ENCODE results near the gene ALOX12B. TPM values are rescaled to one million over a fixed set of nuclear protein-coding genes. Genes with fewer than 3 reads are reported as not detected.

Gene ALOX12B
- total and polyA plus RNA-seq, 2 of the 13 experiments (the other 11 are each of a cell fraction or from before 2014, with no cell fraction given) = 0.13 TPM; not detected in 1

DNA sequence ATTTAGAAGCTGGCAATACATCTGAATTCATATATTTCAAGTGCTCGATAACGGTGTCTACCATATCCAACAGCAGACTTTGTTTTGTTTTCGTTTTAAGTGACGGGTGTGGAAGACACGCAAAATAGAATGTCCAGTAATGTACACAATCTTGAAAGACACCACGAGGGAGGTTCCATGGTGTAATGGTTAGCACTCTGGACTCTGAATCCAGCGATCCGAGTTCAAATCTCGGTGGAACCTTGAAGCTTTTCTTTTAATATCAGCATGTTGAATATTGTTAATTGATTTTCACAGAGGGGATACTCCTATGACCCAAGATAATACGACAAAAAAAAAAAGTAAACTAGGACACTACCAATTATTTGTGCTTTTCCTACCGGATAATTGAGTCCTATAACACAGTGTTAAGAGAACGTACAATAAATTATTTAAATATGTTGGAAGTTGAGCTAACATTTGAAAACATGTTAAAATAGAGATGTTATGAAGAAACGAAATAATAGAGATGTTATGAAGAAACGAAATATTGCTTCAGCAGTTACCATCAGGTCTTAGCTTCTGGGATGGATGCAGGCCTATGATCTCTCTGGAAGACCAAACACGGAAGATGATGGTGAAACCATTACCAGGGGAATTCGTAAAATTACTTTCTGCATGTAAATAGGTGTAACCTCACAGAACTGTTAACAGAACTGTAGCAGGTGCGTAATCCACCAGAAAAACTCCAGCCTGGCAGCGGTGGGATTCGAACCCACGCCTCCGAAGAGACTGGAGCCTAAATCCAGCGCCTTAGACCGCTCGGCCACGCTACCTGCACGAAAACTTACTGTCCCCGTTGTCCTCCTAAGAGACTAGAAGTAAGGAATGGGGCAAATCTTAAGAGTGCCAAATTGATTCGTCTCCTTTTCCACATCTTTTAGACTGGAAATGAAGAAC lies 32.3 kb upstream of the ALOX12B start (continued):
- TF ChIP-seq, protein P1, sequence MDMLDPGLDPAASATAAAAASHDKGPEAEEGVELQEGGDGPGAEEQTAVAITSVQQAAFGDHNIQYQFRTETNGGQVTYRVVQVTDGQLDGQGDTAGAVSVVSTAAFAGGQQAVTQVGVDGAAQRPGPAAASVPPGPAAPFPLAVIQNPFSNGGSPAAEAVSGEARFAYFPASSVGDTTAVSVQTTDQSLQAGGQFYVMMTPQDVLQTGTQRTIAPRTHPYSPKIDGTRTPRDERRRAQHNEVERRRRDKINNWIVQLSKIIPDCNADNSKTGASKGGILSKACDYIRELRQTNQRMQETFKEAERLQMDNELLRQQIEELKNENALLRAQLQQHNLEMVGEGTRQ (IDR thresholded peaks at IDR 0.05; ENCODE audit: low read depth, low read length) = no peak
- TF ChIP-seq, protein P1 (CRISPR knock-in tag; IDR thresholded peaks at IDR 0.05; ENCODE audit: borderline replicate concordance) = no peak
- peak; percentile 36; the same call in 1 of the 2 replicates for TF ChIP-seq SALL1 (CRISPR knock-in tag; IDR thresholded peaks at IDR 0.05)
- TF ChIP-seq CBX5 (CRISPR knock-in tag; IDR thresholded peaks at IDR 0.05; ENCODE audit: borderline replicate concordance) = peak; percentile 62; the same call in 1 of the 2 replicates
- no peak for TF ChIP-seq STAG1 (CRISPR knock-in tag; IDR thresholded peaks at IDR 0.05)
- TF ChIP-seq, protein P2, sequence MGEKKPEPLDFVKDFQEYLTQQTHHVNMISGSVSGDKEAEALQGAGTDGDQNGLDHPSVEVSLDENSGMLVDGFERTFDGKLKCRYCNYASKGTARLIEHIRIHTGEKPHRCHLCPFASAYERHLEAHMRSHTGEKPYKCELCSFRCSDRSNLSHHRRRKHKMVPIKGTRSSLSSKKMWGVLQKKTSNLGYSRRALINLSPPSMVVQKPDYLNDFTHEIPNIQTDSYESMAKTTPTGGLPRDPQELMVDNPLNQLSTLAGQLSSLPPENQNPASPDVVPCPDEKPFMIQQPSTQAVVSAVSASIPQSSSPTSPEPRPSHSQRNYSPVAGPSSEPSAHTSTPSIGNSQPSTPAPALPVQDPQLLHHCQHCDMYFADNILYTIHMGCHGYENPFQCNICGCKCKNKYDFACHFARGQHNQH (CRISPR knock-in tag; IDR thresholded peaks at IDR 0.05) = peak; percentile 31
- TF ChIP-seq GZF1 (CRISPR knock-in tag; IDR thresholded peaks at IDR 0.05) = no peak
- no peak for TF ChIP-seq RFX1 (IDR thresholded peaks at IDR 0.05)
- no peak for TF ChIP-seq ZNF570 (CRISPR knock-in tag; IDR thresholded peaks at IDR 0.05; ENCODE audit: borderline replicate concordance)
- peak; percentile 30 for TF ChIP-seq SKI (IDR thresholded peaks at IDR 0.05; ENCODE audit: partially characterized antibody)
- TF ChIP-seq ZMYM2 (CRISPR knock-in tag; IDR thresholded peaks at IDR 0.05) = no peak
- TF ChIP-seq HOXA7 (CRISPR knock-in tag; IDR thresholded peaks at IDR 0.05) = no peak
- TF ChIP-seq, protein P3, sequence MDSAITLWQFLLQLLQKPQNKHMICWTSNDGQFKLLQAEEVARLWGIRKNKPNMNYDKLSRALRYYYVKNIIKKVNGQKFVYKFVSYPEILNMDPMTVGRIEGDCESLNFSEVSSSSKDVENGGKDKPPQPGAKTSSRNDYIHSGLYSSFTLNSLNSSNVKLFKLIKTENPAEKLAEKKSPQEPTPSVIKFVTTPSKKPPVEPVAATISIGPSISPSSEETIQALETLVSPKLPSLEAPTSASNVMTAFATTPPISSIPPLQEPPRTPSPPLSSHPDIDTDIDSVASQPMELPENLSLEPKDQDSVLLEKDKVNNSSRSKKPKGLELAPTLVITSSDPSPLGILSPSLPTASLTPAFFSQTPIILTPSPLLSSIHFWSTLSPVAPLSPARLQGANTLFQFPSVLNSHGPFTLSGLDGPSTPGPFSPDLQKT (CRISPR knock-in tag; IDR thresholded peaks at IDR 0.05; ENCODE audit: borderline replicate concordance) = no peak
- TF ChIP-seq, protein P4, sequence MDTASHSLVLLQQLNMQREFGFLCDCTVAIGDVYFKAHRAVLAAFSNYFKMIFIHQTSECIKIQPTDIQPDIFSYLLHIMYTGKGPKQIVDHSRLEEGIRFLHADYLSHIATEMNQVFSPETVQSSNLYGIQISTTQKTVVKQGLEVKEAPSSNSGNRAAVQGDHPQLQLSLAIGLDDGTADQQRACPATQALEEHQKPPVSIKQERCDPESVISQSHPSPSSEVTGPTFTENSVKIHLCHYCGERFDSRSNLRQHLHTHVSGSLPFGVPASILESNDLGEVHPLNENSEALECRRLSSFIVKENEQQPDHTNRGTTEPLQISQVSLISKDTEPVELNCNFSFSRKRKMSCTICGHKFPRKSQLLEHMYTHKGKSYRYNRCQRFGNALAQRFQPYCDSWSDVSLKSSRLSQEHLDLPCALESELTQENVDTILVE (CRISPR knock-in tag; IDR thresholded peaks at IDR 0.05) = no peak; the same call in 1 of the 2 replicates
- TF ChIP-seq, protein P5, sequence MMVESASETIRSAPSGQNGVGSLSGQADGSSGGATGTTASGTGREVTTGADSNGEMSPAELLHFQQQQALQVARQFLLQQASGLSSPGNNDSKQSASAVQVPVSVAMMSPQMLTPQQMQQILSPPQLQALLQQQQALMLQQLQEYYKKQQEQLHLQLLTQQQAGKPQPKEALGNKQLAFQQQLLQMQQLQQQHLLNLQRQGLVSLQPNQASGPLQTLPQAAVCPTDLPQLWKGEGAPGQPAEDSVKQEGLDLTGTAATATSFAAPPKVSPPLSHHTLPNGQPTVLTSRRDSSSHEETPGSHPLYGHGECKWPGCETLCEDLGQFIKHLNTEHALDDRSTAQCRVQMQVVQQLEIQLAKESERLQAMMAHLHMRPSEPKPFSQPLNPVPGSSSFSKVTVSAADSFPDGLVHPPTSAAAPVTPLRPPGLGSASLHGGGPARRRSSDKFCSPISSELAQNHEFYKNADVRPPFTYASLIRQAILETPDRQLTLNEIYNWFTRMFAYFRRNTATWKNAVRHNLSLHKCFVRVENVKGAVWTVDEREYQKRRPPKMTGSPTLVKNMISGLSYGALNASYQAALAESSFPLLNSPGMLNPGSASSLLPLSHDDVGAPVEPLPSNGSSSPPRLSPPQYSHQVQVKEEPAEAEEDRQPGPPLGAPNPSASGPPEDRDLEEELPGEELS (CRISPR knock-in tag; IDR thresholded peaks at IDR 0.05) = no peak
- no peak for TF ChIP-seq ZFP90 (CRISPR knock-in tag; IDR thresholded peaks at IDR 0.05; ENCODE audit: borderline replicate concordance)
- TF ChIP-seq PHF20 (CRISPR knock-in tag; IDR thresholded peaks at IDR 0.05) = no peak
- 0 out of 2 replicates have a peak, but pooled peaks have one; percentile 30 for TF ChIP-seq SMAD3 (CRISPR knock-in tag; IDR thresholded peaks at IDR 0.05)
- TF ChIP-seq KDM3A (CRISPR knock-in tag; IDR thresholded peaks at IDR 0.05; ENCODE audit: low read depth) = no peak
- TF ChIP-seq, protein P6, sequence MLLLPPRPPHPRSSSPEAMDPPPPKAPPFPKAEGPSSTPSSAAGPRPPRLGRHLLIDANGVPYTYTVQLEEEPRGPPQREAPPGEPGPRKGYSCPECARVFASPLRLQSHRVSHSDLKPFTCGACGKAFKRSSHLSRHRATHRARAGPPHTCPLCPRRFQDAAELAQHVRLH (CRISPR knock-in tag; IDR thresholded peaks at IDR 0.05; ENCODE audit: borderline replicate concordance, low read depth) = peak; percentile 51; the same call in 1 of the 2 replicates
- no peak for TF ChIP-seq SMYD3 (CRISPR knock-in tag; IDR thresholded peaks at IDR 0.05)
- TF ChIP-seq DNMT3B (CRISPR knock-in tag; conservative IDR thresholded peaks at IDR 0.05) = 0 out of 2 replicates have a peak, but pooled peaks have one; percentile 55

Data from HepG2 (cell line).